Neural cell (in vitro differentiated cells): ENCODE results near the gene DTX3L.

ENCODE experiments used
- CTCF ChIP-seq: fragments of 450-650 bp; IDR thresholded peaks from 2 replicates; pipeline ENCODE4 v1.5.1; 2014; ENCODE audit warnings: antibody characterized with exemption, mild to moderate bottlenecking, moderate library complexity; ENCODE audit not compliant: poor library complexity, severe bottlenecking
- MXI1 ChIP-seq: fragments of 450-650 bp; conservative IDR thresholded peaks from 2 replicates; pipeline ENCODE4 v1.6.1; 2014; ENCODE audit warnings: antibody characterized with exemption, mild to moderate bottlenecking; ENCODE audit not compliant: poor library complexity, severe bottlenecking

DNA sequence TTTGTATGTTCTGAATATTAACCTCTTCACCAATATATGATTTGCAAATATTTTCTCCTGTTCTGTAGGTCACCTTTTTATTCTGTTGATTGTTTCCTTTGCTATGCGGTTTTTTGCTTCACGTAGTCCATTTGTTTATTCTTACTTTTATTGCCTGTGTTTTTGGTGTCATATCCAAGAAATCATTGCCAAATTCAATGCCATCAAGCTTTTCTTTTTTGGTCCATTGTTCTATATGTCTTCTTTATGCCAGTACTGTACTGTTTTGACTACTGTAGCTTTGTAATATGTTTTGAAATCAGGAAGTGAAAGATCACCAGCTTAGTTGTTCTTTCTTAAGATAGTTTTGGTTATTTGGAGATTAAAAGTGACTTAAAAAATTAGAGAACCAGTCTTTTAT, 17.5 kb downstream of the DTX3L start:
- no peak for TF ChIP-seq CTCF
- TF ChIP-seq MXI1, result no peak
